NCI-H82 treated with DMSO at 0.1 percent for 48 hours (cell line): ENCODE results near the gene TRMT1.

Experiments
- DNase-seq: peaks from one replicate; lab custom pipeline; 2025; ENCODE audit not compliant: unreplicated experiment; lab: John Stamatoyannopoulos, UW

TRMT1 gene

DNA sequence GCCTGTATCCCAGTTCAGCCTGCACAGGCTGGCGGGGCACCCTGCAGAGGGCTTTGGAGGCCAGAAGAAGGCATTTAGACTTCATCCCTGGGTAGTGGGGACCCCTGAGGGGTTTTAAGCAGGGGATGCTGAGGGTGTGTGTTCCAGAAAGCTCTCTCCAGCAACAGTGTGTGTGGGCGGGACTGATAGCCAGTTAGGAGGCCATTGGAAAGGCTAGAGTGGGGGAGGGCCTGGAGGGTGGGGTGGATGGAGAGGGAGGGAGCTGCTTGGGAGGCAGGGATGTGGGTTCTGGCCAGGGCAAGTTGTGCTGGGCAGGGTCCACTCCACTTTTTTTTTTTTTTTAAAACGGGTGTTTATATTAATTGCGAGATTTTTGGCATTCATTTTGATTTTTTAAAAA is 42.2 kb downstream of the TRMT1 start:
- DNase-seq, result no peak

DNA sequence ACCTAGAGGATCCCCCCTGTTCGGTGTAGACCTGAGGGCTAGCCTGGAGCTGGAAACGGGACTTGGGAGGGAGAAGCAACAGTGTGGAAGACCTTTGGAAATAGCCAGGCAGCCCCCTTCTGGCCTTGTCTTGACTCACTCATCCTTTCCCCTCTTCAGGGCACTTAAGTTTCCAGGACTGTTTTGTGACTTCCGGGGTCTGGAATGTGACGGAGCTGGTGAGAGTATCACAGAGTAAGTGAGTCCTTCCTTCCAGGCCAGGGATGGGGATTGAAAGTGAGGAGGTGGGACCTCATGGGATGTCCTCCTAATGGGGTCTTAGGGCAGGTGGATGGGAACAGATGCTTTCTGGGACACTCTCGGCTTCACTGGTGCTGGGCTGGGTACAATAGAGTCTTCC is 43.3 kb downstream of the TRMT1 start:
- no peak for DNase-seq

DNA sequence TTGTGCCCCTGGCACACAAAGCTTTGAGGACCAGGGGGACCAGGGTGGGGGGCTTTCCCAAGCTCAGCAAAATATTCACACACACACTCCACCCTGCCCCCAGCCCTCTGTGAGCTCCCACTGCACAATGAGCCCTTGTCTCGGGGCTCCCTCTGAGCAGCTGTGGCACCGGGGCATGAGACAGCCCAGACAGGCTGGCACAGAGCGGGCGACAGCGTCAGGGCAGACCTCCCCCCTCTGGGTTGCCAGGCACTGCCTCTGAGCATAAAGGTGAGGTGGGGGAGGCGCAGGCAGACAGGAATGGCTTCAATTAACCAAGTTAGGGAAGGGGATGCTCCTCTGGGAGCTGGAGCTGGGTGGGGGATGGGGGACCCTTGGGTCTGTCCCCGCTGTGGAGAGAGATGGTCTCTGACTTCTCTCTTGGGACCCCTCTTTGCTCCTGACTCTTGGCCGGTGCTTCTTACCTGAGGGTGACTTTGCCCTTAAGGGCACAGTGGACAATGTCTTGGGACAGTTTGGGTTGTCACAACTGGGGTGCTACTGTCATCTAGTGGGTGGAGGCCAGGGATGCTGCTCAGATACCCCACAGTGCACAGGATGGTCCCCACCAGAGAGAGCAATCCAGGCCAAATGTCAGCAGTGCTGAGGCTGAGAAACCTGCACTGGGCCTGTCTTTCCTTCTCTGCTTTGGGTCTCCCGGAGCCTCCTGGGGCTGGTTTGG is 44.2 kb downstream of the TRMT1 start:
- no peak for DNase-seq

DNA sequence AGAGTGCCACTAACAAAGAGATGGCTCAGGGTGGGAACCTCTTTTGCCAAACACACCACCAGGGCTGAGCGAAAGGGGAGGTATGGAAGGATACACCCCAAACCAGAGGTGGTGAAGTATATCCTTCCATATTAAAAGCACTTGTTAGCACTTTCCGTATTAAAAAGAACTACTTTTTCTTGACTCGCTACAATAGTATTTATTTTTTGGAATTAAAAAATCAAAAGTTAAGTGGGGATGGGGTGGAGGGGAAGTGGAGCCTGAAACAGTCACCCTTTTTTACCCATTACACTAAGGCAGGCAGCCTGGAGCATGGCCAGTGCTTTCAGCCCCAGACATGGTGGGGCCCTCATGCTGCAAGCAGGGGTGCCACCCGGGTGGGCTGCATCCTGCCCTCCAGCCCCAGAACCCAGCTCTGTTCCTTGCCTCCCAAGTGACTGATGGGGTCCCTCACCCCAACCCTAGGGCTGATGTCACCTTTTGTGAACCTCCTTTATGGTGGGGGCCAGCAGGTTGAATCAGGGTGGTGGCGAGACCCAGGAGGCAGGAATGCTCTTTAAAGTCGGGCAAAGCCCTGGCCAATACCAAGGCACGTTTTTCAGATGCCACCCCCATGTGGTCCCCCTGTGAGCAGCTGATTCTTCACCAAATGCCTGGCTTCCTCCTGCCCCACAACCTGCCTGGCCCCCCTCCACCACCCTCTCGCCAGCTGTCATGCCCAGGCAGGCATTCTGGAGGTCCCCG is 44.9 kb downstream of the TRMT1 start:
- no peak for DNase-seq

DNA sequence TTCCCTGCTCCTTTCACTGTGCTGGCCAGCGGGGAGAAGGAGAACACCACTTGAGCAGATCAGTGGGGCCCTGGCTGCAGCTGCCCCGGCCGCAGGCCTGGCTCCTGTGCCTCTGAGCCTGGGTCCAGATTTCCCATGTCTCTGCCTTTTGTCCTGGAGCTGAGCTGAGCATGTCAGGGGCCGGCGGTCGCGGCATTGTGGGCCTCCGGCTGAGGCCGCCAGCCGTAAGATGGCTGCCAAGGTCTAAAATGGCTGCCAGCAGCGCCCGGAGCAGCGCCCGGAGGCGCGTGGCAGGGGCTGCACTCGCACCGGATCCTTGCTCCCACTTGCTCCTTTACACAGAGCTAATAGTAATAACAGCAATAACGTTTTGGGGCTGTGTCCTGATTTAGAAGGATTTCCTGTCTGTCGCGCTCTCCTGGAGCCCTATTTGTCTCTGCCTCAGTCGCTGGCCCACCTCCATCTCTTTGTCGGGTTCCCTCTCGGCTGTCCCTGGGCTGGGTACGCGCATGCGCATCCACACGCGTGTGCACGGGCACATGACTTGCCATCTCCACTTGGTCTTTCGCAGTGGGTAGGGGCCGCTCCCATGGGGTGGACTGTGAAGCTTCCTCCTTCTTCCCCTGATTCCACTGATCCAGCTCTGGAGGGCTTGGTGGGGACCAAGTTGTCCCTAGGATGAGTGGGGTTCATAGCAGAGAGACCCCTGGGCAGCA is 46.0 kb downstream of the TRMT1 start:
- no peak for DNase-seq

DNA sequence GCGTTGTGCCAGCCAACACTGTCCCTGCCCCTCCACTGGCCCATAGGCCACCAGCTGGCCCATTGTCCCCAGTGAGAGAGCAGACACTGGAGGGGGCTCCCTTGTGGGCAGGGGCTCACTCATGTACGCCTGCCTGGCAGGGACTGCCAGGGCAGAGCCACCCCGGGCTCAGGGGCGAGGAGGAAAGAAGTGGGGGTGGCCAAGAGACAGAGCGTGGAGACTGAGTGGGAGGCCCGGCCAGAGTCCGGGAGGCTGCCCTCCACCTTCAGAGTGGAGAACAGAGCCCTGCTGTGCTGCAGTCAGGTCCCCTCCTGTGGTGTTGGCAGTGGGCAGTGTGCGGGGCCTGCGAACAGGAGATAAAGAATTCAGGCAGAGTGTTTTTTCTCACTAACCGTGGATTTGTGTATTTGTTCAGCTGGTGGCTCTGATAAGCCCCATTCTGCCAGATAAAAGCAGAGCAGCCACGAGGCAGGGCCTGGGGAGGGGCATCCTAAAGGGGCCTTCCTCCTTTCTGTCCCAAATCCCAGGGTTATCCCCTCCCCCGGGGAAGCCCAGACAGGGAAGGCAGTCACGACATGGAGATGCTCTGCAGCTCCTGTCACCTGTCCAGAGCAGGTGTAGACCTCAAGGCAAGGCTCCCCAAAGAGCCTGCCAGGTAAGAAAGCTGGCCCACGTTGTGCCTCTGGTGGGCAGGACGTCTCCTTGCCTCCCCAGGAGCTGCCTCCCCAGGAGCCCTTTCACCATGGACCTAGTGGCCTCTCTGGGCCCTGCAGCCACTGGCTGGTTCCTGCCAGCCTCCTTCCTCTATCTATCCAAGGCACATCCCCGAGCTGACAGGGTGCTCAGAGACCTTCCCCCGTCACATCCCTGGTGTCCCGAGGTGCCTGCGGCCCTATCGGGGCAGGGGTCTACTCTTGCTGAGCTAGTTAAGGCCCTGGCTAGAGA is 46.9 kb downstream of the TRMT1 start:
- no peak for DNase-seq

DNA sequence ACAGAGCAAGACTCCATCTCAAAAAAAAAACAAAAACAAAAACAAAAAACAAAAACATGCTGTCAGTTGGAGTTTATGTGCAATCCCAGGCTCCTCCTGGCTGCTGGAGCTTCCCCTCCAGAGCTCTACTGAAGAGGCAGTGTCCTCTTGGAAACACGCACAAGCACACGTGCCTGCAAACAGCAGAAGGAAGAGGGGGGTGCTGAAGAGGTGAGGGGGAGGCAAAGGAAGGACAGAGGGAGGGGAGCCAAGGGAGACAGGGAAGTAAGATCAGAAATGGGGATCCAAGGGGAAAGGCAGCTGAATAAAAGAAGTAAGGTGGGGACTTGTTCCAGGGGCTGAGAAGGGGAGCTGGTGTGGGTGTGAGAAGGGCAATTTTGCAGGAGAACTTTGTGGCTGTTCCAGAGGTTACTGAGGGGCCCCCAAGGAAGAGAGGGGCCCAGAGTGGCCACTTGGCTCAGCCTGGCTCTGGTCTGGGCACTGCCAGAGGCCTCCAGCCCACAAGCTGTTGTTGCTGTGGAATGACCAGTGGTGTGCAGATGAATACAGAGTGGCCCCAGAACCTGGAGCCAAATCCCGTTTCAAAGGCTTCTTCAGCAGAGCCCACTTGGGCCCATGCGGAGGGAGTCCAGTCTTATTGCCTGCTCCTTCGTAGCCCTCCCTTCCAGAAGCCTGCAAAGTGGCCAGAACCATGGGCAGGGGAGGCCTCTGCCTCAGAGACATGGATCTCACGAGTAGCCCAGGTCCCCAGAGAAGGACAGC is 48.3 kb downstream of the TRMT1 start:
- DNase-seq, result no peak

DNA sequence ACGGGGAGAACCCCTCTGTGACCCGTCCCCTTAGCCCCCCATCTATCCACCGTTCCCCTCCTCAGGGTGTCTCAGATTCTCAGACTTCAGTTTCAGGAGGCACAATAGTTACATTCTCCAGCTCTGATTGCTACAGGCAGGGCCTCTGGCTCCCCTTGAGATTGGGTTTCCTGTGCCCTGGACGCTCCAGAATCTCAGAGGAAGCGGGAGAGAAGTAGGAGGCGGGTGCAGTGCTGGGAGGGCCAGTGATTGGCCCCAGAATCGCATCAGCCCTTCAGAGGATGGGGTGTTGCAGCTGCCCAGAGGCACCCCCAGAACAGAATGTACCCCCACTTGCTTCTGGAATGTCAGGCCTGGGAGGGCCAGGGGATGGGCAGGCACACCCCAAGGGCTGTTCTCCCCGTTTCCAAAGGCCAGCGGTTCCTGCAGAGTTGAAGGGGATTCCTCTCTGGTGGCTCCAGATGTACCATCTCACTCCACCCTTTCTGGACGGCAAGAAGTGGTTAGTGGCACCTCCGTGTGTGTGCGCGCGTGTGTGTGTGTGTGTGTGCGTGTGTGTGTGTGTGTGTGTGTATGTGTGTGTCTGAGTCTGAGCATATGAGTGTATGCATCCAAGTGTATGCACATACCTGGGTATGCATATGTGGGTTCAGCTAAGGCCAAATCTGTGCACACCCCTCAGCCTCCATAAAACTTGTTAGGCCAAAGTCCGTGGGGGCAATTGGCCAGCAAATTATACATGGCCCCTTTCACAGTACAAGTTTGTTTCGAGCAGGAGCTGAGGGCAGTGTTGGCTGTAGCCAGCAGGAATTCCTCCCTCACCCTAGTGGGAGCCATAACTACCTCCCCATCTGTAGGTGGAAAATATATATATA is 49.4 kb downstream of the TRMT1 start:
- no peak for DNase-seq

DNA sequence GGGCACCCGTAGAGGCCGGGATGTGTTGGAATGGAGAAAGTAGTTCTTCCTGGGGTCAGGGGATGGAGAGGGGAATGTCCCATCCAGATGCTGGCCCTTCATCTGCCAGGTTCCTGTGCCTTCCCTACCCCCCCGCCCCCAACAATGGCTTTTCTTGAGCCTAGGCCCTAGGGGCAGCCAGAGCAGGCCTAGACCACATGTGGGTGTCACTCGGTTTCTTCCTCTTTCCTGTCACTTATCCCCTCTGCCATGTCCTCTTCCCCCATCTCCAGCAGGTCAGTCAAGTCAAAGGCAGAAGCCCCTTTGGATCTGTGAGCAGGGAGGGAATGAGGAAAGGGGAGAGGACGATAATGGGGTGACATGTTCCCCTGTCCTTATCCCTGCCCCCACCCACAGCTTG is 50.3 kb downstream of the TRMT1 start:
- DNase-seq, result no peak

DNA sequence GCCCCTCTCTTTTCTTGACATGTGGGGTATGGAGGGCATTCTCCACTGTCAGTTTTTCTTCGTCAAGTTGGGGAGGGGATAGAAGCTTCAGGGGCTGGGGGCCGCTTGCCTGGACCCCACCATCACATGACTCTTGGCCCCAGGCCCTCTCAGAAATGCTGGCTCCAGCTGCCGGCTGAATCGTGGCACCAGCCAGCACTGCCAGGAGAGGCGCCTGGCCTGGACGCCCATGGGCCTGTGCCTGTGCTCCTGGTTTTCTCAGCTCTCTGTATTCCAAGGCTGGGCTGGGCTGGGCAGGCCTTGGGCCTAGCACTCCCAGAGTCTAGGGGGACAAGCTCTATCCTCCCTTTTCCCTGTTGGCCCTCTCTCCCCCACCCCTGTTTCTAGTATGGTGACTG is 52.4 kb downstream of the TRMT1 start:
- no peak for DNase-seq

DNA sequence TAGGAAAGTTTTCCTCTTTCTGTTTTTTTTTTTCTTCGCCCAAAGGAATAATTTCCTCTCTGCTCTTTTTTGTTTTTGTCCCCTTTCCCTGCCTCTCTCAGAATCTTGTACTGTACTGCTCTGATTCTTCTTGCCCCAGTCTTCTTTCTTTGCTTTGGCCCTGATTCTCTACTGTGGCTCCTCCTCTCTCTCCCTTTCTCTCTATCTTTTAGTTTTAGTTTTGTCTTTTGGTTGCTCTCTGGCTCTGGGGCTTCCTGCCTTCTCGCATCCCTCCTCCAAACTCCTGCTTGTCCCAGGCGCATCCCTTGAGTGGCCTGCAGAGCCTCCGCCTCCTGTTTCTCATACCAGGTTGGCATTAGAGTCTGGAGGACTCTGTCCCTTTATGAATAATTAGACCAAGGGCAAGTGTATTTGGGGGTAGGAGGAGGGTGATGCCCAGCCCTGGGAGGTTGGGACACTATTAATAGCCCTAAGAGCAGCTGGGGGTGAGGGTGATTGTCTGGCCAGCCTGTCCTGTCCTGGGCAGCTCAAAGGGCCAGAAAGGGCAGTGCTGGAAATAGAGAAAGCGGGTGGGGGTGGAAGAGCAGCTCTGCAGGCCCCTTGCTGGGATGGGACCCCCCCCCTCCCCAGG is 53.0 kb downstream of the TRMT1 start:
- DNase-seq, result no peak

DNA sequence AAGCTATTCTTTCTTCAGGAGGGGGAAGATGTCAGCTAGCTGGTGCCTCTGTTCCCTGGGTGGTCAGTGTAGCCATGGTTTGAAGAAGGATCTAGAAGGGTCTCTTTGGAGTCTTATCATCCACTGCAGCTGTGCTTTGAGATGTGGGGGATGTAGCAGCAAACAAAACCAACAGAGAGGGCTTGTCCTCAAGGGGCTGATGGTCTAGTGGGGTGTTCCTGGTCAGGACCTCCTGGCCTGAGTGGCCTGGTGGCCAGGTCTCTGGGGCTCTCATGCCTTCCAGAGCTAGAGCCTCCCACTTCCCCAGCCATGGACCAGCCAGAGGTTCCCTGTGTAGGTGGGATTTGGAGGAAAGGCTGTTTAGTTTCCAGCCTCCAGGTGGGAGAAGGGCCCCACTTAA is 54.2 kb downstream of the TRMT1 start:
- DNase-seq, result no peak

DNA sequence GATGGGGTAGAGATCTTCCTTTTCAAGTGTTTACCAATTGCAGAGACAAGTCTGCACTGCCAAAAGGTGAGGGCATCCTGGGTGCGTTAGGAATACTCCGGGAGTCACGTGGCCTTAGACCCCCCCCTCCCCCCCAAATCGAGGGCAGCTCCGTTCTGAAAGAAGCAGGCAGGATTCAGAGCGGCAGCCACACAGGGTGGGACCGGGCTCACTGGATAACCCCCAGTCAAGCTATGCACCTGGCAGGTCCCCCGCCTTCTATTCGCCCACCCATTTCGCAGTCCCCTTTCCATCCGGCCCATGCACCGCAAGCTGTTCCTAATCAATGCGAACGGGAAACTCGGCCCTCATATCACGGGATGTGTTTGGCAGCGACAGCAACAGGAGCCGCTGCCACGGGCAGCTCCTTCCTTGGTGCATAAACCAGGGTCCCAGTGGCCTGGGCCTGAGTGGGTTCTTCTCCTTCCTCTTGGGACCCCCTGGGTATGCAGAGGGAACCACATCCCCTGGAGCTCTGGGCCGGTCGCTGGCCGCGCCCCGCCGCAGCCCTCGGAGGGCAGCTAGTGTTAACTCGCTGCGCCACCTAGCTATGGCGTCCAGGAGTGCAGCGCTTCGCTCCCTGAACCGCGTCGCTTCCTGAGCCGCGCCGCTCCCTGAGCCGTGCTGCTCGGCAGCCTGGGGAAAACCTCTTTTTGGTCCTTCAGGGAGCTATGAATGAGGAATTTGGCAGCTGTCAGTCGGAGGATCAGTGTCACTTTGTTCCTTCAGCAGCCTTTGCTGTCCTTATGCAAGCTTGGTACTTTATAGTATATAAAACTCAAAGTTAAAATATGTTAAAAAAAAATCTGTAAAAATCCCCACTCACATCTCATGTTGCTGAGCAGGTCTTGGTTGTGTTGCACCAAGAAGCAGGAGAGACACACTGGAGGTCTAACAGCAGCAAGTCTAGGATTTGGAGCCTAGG is 55.3 kb downstream of the TRMT1 start:
- DNase-seq, result peak; percentile 52

DNA sequence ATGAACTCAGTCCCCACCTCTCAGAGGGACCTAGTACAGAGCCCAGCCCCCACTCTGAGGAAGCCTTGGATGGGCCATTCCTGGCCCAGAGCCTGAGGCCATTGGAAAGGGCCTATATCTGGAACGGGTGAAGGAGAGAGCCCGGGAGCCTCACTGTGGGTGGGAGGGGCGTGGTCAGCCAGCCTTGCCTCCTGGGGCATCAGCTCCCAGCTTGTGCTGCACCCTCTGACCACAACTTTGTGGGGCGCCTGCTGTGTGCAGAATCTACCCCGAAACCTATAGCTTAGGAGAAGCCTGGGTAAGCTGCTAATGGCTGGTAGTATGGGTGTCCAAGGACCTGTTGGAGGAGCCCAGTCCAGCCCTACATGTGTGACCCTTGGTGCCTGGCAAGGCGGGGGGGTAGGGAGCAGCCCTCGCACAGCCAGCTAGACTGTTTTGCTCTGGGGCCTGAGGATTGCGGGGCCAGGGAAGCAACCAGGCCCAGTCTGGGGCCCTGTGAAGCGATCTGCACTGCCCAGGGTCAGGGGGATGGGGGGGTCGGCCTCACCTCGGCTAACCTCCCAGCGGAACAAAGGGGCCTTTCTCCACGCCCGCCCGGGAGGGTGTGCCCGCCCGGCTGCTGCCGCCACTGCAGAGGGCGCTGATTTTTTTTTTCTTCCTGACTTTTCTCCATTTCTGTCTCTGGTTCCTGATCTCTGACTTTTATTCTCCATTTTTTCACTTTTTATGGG is 56.1 kb downstream of the TRMT1 start:
- no peak for DNase-seq

DNA sequence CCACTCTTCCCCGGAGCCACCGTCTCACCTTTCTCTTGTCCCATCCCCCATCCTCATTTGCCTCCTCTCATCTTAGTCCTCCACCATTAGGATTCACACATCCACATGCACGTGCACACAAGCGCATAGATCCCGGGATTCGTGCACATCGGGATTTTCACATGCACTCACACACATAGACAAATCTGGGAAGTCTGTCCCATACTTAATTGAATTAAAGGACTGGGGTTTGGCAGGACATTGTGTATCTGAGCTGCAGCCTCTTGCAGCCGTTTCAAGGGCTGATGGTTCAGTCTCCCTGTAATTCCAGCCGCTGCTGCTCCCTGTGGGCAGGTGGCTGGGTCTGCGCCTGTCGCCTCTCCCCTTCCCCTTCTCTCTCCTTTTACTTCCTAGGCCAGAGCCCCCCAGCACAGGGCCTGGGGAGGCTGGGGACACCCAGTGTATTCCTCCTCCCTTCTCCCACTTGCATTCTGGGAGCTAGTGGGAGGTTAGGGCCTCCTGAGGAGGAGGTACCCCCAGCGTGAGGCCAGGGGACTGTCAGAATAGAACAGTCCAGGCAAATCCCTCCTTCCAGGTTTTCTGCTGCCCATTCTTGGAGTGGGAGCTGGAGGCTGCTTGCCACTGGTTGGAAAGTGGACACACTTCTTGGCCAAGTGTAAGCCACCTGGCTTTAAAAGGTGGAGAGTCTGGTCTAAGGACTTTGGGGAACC is 57.4 kb downstream of the TRMT1 start:
- peak; percentile 23 for DNase-seq

DNA sequence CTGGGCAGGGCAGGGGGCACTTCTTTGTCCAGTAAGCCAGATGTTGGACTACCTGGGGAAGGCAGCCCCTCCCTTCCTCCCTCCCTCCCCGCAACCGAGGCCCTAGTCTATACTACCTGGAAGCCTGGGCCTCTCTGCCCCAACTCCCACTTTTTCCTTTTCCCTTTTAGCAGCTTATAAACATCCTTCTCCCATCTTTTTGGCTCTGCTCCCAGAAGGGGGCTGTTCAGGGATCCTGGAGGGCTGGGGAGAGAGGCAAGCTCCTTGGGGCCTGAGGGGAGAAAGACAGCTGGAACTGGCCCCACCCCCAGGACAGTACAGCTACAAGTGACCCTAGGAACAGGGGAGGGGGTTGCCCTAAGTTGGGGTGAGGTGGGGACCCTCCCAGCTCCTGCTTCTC is 58.8 kb downstream of the TRMT1 start:
- DNase-seq, result no peak
